ENCODE data around the gene COL26A1. TPM values are rescaled to one million over a fixed set of nuclear protein-coding genes. Genes with fewer than 3 reads are reported as not detected.

COL26A1 gene
- total and polyA plus RNA-seq, 2 of the 4 experiments (the other 2 are of a cell fraction): not detected

GRCh38 chr7:101557978-101558741, 195.5 kb downstream of the COL26A1 start:
- H3K27ac ChIP-seq (ENCODE audit: insufficient read depth, low read length): no peak overlapping the region
- H4K91ac ChIP-seq (ENCODE audit: insufficient read depth, low read depth, low read length): no peak overlapping the region
- ATAC-seq (ENCODE audit: low read depth) (no peak), DNase-seq (no peak)
- TF ChIP-seq SMC3 (IDR thresholded peaks at IDR 0.05; ENCODE audit: low read depth, low read length): no peak
- no peak for TF ChIP-seq POLR2A (IDR thresholded peaks at IDR 0.05; ENCODE audit: low read depth, low read length)
- no peak for TF ChIP-seq BHLHE40 (IDR thresholded peaks at IDR 0.05; ENCODE audit: low read depth, low read length)
- TF ChIP-seq CHD1 (IDR thresholded peaks at IDR 0.05; ENCODE audit: low read depth, low read length): no peak
- TF ChIP-seq NFE2L2 (IDR thresholded peaks at IDR 0.05; ENCODE audit: low read depth, low read length): no peak
- TF ChIP-seq MXI1 (IDR thresholded peaks at IDR 0.05; ENCODE audit: borderline replicate concordance, low read depth, low read length): no peak
- TF ChIP-seq FOS (IDR thresholded peaks at IDR 0.05; ENCODE audit: low read depth, low read length): no peak
- no peak for TF ChIP-seq RCOR1 (IDR thresholded peaks at IDR 0.05; ENCODE audit: insufficient replicate concordance, low read length)
- TF ChIP-seq CEBPB (IDR thresholded peaks at IDR 0.05; ENCODE audit: low read depth, low read length): no peak
- TF ChIP-seq MAZ (IDR thresholded peaks at IDR 0.05; ENCODE audit: borderline replicate concordance, low read depth, low read length): no peak
- TF ChIP-seq USF2 (IDR thresholded peaks at IDR 0.05; ENCODE audit: low read depth, low read length): no peak
- TF ChIP-seq CTCF (conservative IDR thresholded peaks at IDR 0.05; ENCODE audit: low read depth, low read length): no peak
- no peak for TF ChIP-seq RAD21 (IDR thresholded peaks at IDR 0.05; ENCODE audit: low read length)
- TF ChIP-seq MAFK (IDR thresholded peaks at IDR 0.05; ENCODE audit: low read depth, low read length): no peak
- no peak for TF ChIP-seq RFX5 (IDR thresholded peaks at IDR 0.05; ENCODE audit: low read depth, low read length)
- H4K20me1 ChIP-seq (ENCODE audit: insufficient read depth, low read length): no peaks in the 10 kb centered on the region
- H3K23ac ChIP-seq (ENCODE audit: low read depth, low read length): no peak overlapping the region
- BruUV-seq (replicated peaks): no TSS peak
- CTCF ChIA-PET: no interaction called here
- no peak overlapping the region for H2BK15ac ChIP-seq (ENCODE audit: low read depth, low read length)
- H3K36me3 ChIP-seq (ENCODE audit: control insufficient read depth, insufficient read depth, low read length): no peaks in the 10 kb centered on the region
- in situ Hi-C loops (cut with MboI; ENCODE audit: low sequenced_read_pairs) (no loop called here), intact Hi-C loops (cut with micrococcal nuclease) (loop anchor here (10.0 kb wide), 1 partner anchor 127 kb away; no protein-coding TSS in a partner anchor), dilution Hi-C loops (cut with HindIII; ENCODE audit: low sequenced_read_pairs, unreplicated experiment) (no loop called here)
- H3K9me1 ChIP-seq (ENCODE audit: insufficient read depth, low read length): no peaks in the 10 kb centered on the region
- no peak overlapping the region for H3K18ac ChIP-seq (ENCODE audit: low read depth, low read length)
- no peak overlapping the region for H3K9ac ChIP-seq (ENCODE audit: low read depth, low read length)
- no peaks in the 10 kb centered on the region for H3K79me1 ChIP-seq (ENCODE audit: low read depth in 1 of 2, low read length in 2 of 2)
- H3K4ac ChIP-seq (ENCODE audit: low read depth, low read length): no peak overlapping the region
- H3K9me3 ChIP-seq (ENCODE audit: control insufficient read depth, insufficient read depth, low read length): no peaks in the 10 kb centered on the region
- H2BK120ac ChIP-seq (ENCODE audit: low read depth, low read length): no peak overlapping the region
- H3K14ac ChIP-seq (replicated peaks; ENCODE audit: low read depth, low read length): no peak overlapping the region
- H2AK5ac ChIP-seq (ENCODE audit: low read depth, low read length): no peak overlapping the region
- no peak overlapping the region for H2AK9ac ChIP-seq (replicated peaks; ENCODE audit: low read depth, low read length, poor library complexity)
- H2BK20ac ChIP-seq (ENCODE audit: low read depth, low read length): no peak overlapping the region
- no peak overlapping the region for H3K56ac ChIP-seq (ENCODE audit: extremely low read depth, insufficient read depth, low read length)
- H2BK5ac ChIP-seq (ENCODE audit: low read depth, low read length, poor library complexity, severe bottlenecking): no peak overlapping the region
- H3K27me3 ChIP-seq (ENCODE audit: control insufficient read depth, insufficient read depth, low read length): peaks cover 55% of the 10 kb centered on the region
- H4K5ac ChIP-seq (ENCODE audit: low read depth, low read length): no peak overlapping the region
- no peak overlapping the region for H3K4me2 ChIP-seq (ENCODE audit: low read depth, low read length)
- no peak overlapping the region for H3K4me3 ChIP-seq (ENCODE audit: insufficient read depth, low read depth, low read length)
- no peaks in the 10 kb centered on the region for H3K4me1 ChIP-seq (ENCODE audit: control insufficient read depth, insufficient read depth, low read length)
- H4K8ac ChIP-seq (ENCODE audit: low read depth in 2 of 2, low read length in 2 of 2): no peak overlapping the region
- no peak overlapping the region for H2AFZ ChIP-seq (replicated peaks; ENCODE audit: low read length, poor library complexity)
- POLR2A ChIA-PET (ENCODE audit: unreplicated experiment): no interaction called here
- 52% methylated on average over 2 of the region's 9 CpGs; no CpG with 5 or more reads in 1 of the 2 experiments for WGBS, 2 experiments (ENCODE audit: extremely low coverage in 2 of 2, insufficient read length in 1 of 2)
